Islet of Langerhans (tissue), 1 donor: ENCODE measurements around the gene TLNRD1.
"Not testable (repeated sequence)": the region's sequence is repeated elsewhere in the genome, so short reads cannot be mapped to it uniquely, and the experiment has no call there.

Experiments
- FAIRE-seq: peaks from one replicate; lab custom pipeline; 2011; peaks lifted over from hg19 to GRCh38; lab: Jason Lieb, UNC

The TLNRD1 gene

GRCh38 chr15:81000624-81001151 is at the start of gene TLNRD1:
TLNRD1 (plus strand) TSS chr15:81000923; CDS start chr15:81002272, 1,349 bp downstream.
- no peak for FAIRE-seq

DNA sequence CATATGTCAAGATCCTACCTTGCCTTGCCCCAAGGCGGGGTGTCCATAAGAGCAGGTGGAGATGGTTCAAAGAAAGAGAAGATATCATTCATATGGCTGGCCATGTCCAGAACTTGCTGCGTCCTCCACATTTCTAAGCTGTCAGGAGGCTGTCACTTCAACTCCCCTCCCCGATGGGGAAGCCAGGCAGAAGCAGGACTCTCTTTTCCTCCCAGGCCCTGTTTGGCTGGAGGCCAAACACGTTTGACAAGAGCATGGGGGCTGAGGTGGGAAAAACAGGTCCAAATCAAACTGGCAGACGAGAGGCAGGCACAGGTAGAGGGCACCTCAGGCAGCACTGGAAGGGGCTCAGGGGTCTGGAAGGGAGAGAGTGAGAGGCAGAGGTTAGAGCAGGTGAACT is 48.8 kb upstream of the TLNRD1 start:
- no peak for FAIRE-seq

DNA sequence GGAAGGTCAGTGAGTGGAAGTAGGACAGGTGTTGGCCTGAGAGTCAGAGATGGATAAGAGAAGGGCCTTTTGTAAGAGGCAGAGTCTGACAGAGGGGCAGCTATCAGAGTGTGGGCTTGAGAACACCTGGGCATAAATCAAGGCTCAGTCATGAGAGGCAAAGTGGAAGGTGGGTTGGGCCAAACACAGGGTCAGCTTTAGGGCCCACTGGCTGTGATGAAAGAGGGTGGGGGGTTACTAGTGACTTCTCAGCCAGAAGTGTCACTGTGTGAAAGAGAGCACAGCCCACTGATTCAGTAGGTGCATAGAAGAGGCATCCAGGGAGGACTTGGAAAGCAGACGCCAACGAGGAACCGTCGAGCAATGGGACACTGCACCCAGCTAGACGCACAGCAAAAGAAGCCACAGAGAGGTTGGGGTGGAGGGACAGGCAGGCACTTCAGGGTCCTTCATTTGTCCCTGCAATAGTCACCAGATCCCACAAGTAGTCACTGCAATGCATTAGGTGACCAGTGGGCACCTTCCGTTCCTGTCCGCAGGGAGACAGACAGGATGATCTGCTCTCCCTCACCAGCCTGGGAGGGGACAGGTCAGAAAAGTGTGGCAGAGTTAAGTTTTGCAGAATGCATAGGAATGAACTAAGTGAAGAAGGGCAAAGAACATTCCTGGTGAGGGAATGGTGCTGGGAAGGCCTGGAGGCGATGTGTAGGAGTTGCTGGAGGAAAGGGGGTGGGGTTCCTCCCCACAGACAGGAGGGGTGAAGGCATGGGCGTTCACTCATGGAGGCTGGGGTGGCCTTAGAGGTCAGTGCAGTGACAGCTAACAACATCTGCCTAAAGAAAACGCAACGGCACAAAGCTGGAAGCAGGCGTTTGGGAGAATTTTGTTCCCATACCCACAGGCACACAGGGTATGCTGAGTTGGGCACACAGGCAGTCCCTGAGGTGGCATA is 47.4 kb upstream of the TLNRD1 start:
- no peak for FAIRE-seq

DNA sequence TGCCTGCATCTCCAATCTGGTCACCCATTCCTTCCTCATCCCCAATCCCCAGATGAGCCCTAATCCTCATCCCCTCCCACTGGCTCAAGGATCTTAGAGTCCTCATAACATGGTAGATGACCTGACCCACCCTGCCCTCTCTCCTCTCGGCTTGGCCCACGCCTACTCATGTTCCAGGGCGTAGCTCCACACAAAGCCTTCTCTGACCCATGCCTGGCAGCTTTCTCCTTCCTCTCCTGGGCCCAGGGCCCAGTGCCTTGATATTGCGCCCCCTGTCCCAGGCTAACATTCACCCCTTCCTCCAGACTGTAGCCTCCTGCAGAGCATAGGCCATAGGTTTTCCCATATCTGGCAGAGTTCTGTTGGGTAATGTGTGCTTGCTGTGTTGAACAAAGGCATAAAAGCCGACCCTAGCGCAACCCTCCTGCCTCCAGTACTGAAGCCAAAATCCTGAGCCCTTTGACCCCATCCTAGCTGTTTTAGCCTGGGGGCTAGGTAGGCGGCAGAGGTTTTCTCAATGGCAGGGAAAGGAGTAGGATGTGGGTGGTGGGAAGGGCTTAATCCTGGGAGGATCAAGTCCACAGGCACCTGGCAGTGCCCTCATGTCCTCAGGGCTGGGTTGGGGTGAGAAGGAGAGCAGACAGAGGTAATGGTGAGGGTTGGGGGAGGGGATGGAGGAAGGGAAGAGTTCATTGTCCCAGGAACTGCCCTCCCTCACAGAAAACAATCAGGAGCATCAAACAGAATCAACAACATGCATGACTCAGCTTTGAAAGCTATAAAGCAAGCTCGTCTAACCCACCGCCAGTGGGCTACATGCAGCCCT is 46.6 kb upstream of the TLNRD1 start:
- no peak for FAIRE-seq

GRCh38 chr15:80955571-80956452 is 44.9 kb upstream of the TLNRD1 start:
- FAIRE-seq = not testable (repeated sequence)

- no peak for FAIRE-seq
These were observed 43.2 kb upstream of the TLNRD1 start for GRCh38 chr15:80957556-80957955.

DNA sequence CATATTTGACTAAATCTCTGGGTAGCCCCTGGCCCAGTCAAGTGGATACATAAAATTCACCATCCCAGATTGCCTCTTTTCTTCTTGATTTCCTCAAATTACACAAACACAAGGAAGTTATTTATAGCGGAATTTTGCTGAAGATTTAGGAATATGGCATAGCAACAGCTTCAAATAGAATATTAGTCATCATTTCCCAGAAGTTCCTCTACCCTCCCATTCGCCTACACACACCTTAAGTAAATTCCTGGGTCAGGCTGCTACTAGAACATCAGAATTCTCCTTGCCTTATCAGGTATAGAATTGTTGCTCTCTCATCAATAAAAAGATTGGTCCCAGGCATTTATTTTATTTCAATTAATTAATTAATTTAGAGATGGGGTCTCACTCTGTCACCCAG is 42.7 kb upstream of the TLNRD1 start:
- no peak for FAIRE-seq

- no peak for FAIRE-seq
These were observed 41.8 kb upstream of the TLNRD1 start for GRCh38 chr15:80958818-80959495.

DNA sequence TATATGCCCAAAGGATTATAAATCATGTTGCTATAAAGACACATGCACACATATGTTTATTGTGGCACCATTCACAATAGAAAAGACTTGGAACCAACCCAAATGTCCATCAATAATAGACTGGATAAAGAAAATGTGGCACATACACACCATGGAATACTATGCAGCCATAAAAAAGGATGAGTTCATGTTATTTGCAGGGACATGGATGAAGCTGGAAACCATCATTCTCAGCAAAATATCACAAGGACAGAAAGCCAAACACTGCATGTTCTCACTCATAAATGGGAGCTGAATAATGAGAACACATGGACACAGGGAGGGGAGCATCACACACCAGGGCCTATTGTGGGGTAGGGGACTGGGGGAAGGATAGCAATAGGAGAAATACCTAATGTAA is 35.3 kb upstream of the TLNRD1 start:
- FAIRE-seq = not testable (repeated sequence)

- no peak for FAIRE-seq
These were observed 34.1 kb upstream of the TLNRD1 start for GRCh38 chr15:80966431-80967197.

- no peak for FAIRE-seq
These were observed 33.3 kb upstream of the TLNRD1 start for GRCh38 chr15:80967451-80967850.

- FAIRE-seq = no peak
These were observed 32.7 kb upstream of the TLNRD1 start for GRCh38 chr15:80967991-80968510.

DNA sequence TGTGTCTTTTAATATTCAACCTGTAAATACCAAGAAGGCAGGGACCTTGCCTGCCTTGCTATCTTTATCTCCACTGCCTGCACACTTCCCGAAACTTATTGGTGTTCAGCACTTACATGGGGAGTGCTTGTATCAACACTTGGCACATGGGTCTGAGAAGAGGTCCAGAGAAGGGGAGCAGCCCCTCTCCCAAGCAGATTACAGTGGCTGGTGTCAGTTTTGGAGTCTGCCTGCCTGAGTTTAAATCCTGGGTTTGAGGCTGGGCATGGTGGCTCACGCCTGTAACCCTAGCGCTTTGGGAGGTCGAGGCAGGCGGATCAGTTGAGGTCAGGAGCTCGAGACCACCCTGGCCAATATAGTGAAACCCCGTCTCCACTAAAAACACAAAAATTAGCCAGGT is 31.4 kb upstream of the TLNRD1 start:
- FAIRE-seq = no peak

GRCh38 chr15:80970018-80970657 is 30.6 kb upstream of the TLNRD1 start:
- FAIRE-seq = no peak

GRCh38 chr15:80970658-80971057 is 30.1 kb upstream of the TLNRD1 start:
- no peak for FAIRE-seq

DNA sequence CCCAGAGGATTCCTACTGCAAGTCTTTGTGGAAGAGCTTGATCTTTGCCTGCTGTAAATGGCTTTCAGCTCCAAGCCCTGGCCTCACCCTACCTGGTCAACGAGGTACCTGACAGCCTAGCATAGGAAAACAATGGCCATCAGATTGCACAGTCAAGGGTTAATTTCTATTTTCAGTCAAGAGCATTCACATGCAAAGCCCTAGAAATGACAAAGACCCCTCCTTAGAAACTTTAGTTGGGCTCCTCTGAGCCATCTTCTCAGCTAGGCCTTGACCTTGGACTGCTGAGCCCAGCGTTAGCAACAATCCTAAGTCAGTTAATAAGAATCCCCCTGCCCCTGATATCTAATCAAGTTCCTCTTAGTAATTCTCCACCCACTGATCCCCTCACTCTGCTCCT is 29.6 kb upstream of the TLNRD1 start:
- FAIRE-seq = no peak

GRCh38 chr15:80972276-80972675 is 28.4 kb upstream of the TLNRD1 start:
- FAIRE-seq = no peak

DNA sequence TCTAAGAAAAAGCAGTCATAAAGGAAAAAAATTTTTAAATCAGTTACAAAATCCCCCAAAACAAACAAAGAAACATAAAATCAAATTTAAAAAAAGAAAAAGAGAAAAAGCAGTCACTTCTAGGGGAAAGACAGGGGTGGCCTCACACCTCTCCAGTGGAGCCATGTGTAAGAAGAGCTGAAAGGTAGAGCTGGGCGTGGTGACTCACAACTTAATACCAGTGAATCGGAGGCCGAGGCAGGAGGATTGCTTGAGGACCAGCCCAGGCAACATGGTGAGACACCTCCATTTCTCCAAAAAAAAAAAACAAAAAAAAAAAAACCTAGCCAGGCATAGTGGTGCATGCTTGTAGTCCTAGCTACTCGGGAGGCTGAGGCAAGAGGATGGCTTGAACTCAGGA is 25.8 kb upstream of the TLNRD1 start:
- FAIRE-seq = no peak

DNA sequence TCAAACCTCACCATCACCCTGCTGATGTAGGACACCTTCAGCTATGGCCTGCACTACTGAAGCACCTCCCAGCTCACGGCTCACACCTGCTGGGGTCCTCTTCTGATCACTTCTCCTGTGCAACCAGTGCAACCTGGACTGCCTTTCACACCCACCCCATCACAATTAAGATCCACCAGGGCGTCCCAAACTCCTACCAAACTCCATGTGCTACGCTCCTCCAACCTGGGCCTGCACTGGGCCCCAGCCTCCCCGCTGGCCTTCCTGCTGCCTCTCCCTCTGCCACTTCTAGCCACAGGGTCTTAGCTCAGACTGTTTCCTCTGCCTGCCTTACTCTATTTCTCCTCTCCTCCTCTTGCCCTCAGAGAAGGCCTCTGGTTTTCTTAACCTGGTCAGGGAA is 23.9 kb upstream of the TLNRD1 start:
- FAIRE-seq = no peak

GRCh38 chr15:80977627-80978036 is 23.1 kb upstream of the TLNRD1 start:
- no peak for FAIRE-seq
